OCI-LY7 (cell line): ENCODE results near the gene COMMD10. TPM values are rescaled to one million over a fixed set of nuclear protein-coding genes. Genes with fewer than 3 reads are reported as not detected.

ENCODE experiments used
- BruUV-seq: library from RNA; stranded (reverse); fragments of 400-500 nt; replicated peaks from 2 replicates; lab custom pipeline; 2021; lab: Mats Ljungman, UMichigan
- CTCF ChIA-PET: fragments of 300-600 bp; sonication (Branson Sonifier 250); formaldehyde crosslinking; loops from one replicate; lab custom pipeline; 2022; ENCODE audit warnings: antibody characterized with exemption; ENCODE audit not compliant: unreplicated experiment; lab: Charles Lee
- POLR2A ChIA-PET: fragments of 300-600 bp; sonication (Branson Sonifier 250); formaldehyde crosslinking; loops from one replicate; lab custom pipeline; 2022; ENCODE audit warnings: antibody characterized with exemption; lab: Charles Lee
- DNase-seq: peaks from one replicate; pipeline ENCODE4 v3.0.0-alpha.2; 2015; ENCODE audit warnings: low spot score
- H2AFZ ChIP-seq: fragments of 200-600 bp; sonication (generic), shearing (Covaris generic); 2 replicates; pipeline ENCODE4 v1.6.1; 2014; ENCODE audit warnings: mild to moderate bottlenecking, antibody characterized with exemption, low read length, moderate library complexity
- H3K27ac ChIP-seq: fragments of 200-600 bp; sonication (generic); 2 replicates; pipeline ENCODE4 v1.5.1; 2014; ENCODE audit warnings: mixed run types, low read depth, mild to moderate bottlenecking, moderate library complexity, low read length, inconsistent platforms; ENCODE audit not compliant: poor library complexity, severe bottlenecking
- H3K36me3 ChIP-seq: fragments of 200-600 bp; sonication (generic); 2 replicates; pipeline ENCODE4 v1.6.1; 2014; ENCODE audit warnings: mild to moderate bottlenecking, antibody characterized with exemption, low read length, moderate library complexity, mixed read lengths; ENCODE audit not compliant: insufficient read depth
- H3K4me1 ChIP-seq: fragments of 200-600 bp; sonication (generic); 2 replicates; pipeline ENCODE4 v1.5.1; 2014; ENCODE audit warnings: mild to moderate bottlenecking, low read length; ENCODE audit not compliant: insufficient read depth, poor library complexity, severe bottlenecking
- H3K4me2 ChIP-seq: fragments of 200-600 bp; sonication (generic); 2 replicates; pipeline ENCODE4 v1.6.1; 2014; ENCODE audit warnings: mild to moderate bottlenecking, low read length
- H3K4me3 ChIP-seq: fragments of 200-600 bp; sonication (generic); 2 replicates; pipeline ENCODE4 v1.5.1; 2014; ENCODE audit warnings: mild to moderate bottlenecking, low read depth, low read length; ENCODE audit not compliant: poor library complexity, severe bottlenecking
- H3K79me2 ChIP-seq: fragments of 200-600 bp; sonication (generic); 2 replicates; pipeline ENCODE4 v1.6.1; 2016; ENCODE audit warnings: low read depth, mild to moderate bottlenecking, low read length, moderate library complexity, mixed read lengths; ENCODE audit not compliant: insufficient read depth
- H3K9me2 ChIP-seq: fragments of 200-600 bp; sonication (generic); 2 replicates; pipeline ENCODE4 v1.6.1; 2016; ENCODE audit warnings: mild to moderate bottlenecking, low read length, mixed read lengths; ENCODE audit not compliant: insufficient read depth
- H3K9me3 ChIP-seq: fragments of 200-600 bp; sonication (generic); 2 replicates; pipeline ENCODE4 v1.6.1; 2014; ENCODE audit warnings: mild to moderate bottlenecking, mixed run types, low read length, mixed read lengths
- H4K20me1 ChIP-seq: fragments of 200-600 bp; sonication (generic); 2 replicates; pipeline ENCODE4 v1.6.1; 2014; ENCODE audit warnings: mild to moderate bottlenecking, antibody characterized with exemption, low read length, moderate library complexity, mixed read lengths; ENCODE audit not compliant: insufficient read depth
- EZH2phosphoT487 ChIP-seq: fragments of 200-600 bp; sonication (generic); IDR thresholded peaks from 2 replicates; pipeline ENCODE4 v1.6.1; 2018; ENCODE audit warnings: low read depth, borderline replicate concordance, mild to moderate bottlenecking, mixed run types, antibody characterized with exemption, low read length, moderate library complexity, mixed read lengths
- intact Hi-C: fragments of 100-400 bp; cut with micrococcal nuclease; formaldehyde crosslinking; loops from one replicate; pipeline ENCODE4 v1.10.0; 2022; ENCODE audit not compliant: unreplicated experiment
- total RNA-seq, 2 experiments: library from RNA; depleted of rRNA in 1 of 2; stranded (reverse); fragments of >200 nt in 1 of 2; shearing (Covaris generic) in 1 of 2; gene quantifications; 2 replicates each; pipeline ENCODE4 v1.2.3, GENCODE V29; 2014 to 2022
- TF ChIP-seq, protein P1 (sequence below): fragments of 200-600 bp; sonication (generic); conservative IDR thresholded peaks from 2 replicates; pipeline ENCODE4 v1.5.1; 2014; ENCODE audit warnings: mild to moderate bottlenecking, antibody characterized with exemption, low read length, moderate library complexity, mixed read lengths

Gene COMMD10
- total RNA-seq, 2 experiments from 2014 or later: 15.0 to 15.7 TPM

DNA sequence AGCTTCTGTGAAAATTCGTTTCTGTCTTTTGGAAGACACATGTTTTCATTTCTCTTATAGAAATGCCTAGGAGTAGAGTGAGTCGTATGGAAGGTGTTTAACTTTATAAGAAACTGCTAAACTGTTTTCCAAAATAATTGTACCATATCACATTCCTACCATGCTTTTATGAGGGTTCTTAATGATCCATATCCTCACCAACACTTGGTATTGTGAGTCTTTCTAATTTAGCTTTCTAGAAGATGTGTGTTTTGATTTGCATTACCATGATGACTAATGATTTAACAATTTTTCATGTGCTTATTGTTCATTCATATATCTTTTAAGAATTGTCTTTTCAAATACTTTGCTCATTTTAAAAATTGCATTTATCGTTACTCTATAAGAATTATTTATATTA lies 223.6 kb downstream of the COMMD10 start:
- Histone ChIP-seq H3K79me2 (no peaks in the 10 kb centered on the region), H3K4me1 (no peaks in the 10 kb centered on the region), H3K4me2 (no peak overlapping the region), H3K27ac (no peak overlapping the region), H3K4me3 (no peak overlapping the region), H3K36me3 (no peaks in the 10 kb centered on the region), H3K9me3 (peaks cover 5% of the 10 kb centered on the region; the same call in 1 of the 2 replicates), H2AFZ (no peak overlapping the region), H4K20me1 (no peaks in the 10 kb centered on the region), H3K9me2 (no peaks in the 10 kb centered on the region)
- ChIA-PET CTCF (no interaction called here), POLR2A (no interaction called here)
- TF ChIP-seq EZH2phosphoT487: no peak
- TF ChIP-seq, protein P1, sequence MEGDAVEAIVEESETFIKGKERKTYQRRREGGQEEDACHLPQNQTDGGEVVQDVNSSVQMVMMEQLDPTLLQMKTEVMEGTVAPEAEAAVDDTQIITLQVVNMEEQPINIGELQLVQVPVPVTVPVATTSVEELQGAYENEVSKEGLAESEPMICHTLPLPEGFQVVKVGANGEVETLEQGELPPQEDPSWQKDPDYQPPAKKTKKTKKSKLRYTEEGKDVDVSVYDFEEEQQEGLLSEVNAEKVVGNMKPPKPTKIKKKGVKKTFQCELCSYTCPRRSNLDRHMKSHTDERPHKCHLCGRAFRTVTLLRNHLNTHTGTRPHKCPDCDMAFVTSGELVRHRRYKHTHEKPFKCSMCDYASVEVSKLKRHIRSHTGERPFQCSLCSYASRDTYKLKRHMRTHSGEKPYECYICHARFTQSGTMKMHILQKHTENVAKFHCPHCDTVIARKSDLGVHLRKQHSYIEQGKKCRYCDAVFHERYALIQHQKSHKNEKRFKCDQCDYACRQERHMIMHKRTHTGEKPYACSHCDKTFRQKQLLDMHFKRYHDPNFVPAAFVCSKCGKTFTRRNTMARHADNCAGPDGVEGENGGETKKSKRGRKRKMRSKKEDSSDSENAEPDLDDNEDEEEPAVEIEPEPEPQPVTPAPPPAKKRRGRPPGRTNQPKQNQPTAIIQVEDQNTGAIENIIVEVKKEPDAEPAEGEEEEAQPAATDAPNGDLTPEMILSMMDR: no peak
- no TSS peak for BruUV-seq
- no peak for DNase-seq
- intact Hi-C loops: no loop called here

DNA sequence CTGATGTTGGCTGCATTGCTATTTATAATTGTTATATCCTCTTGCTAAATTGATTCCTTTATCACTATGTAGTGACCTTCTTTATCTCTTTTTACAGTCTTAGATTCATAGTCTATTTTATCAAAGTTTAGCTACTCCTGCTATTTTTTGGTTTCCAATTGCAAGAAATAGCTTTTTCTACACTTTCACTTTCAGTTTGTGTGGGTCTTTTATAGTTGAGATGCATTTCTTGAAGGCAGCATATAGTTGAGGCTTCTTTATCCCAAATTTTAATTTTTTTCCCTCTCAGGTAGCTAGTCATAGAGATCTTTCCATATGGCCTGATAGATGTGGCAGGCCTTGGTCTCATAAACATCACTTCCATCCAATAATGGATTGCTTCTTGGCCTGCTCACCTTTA lies 228.5 kb downstream of the COMMD10 start:
- Histone ChIP-seq H3K4me3 (no peak overlapping the region), H3K27ac (no peak overlapping the region), H3K4me2 (no peak overlapping the region), H3K4me1 (no peaks in the 10 kb centered on the region), H2AFZ (no peak overlapping the region), H3K9me2 (no peaks in the 10 kb centered on the region), H3K9me3 (peaks cover 2% of the 10 kb centered on the region; the same call in 1 of the 2 replicates), H4K20me1 (no peaks in the 10 kb centered on the region), H3K36me3 (no peaks in the 10 kb centered on the region), H3K79me2 (no peaks in the 10 kb centered on the region)
- CTCF ChIA-PET: no interaction called here
- POLR2A ChIA-PET: no interaction called here
- intact Hi-C loops: no loop called here
- no peak for TF ChIP-seq EZH2phosphoT487
- TF ChIP-seq, protein P1: no peak
- no peak for DNase-seq
- BruUV-seq: no TSS peak

DNA sequence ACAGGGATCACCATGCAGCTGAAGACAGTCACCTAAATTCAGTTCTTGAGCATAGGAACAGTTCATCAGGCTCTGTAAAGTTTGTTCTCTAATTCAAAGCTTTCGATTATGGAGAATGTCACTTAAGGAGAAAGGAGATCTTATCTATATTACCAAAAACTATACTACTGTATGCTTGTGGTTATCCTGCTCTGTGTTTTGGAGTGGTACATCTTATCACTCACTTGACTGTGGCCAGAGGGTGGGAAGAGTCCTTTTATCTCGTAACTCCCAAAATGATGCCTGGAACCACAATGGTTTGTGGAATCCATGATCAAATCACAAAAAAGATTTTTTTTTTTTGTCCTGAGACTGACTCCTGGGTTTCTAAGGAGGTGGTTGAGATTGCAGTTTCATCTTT lies 230.7 kb downstream of the COMMD10 start:
- POLR2A ChIA-PET: no interaction called here
- intact Hi-C loops: no loop called here
- CTCF ChIA-PET: no interaction called here
- H3K9me3 ChIP-seq: no peaks in the 10 kb centered on the region
- H3K36me3 ChIP-seq: no peaks in the 10 kb centered on the region
- no peak overlapping the region for H3K27ac ChIP-seq
- H4K20me1 ChIP-seq: no peaks in the 10 kb centered on the region
- H3K79me2 ChIP-seq: no peaks in the 10 kb centered on the region
- DNase-seq: no peak
- no peak overlapping the region for H3K4me3 ChIP-seq
- no peaks in the 10 kb centered on the region for H3K4me1 ChIP-seq
- no peaks in the 10 kb centered on the region for H3K9me2 ChIP-seq
- no peak for TF ChIP-seq EZH2phosphoT487
- TF ChIP-seq, protein P1: no peak
- BruUV-seq: no TSS peak
- no peak overlapping the region for H2AFZ ChIP-seq
- H3K4me2 ChIP-seq: no peak overlapping the region
